B cell (primary cell): ENCODE data around the gene GNPDA1.

ENCODE experiments used
- CTCF ChIP-seq: fragments of 200-600 bp; IDR thresholded peaks from one replicate; pipeline ENCODE4 v1.8.0; 2022; ENCODE audit warnings: antibody characterized with exemption, mild to moderate bottlenecking
- EZH2 ChIP-seq: IDR thresholded peaks from 2 replicates; pipeline ENCODE4 v1.6.1; 2012; ENCODE audit warnings: borderline replicate concordance, low read depth, mild to moderate bottlenecking, moderate library complexity, low read length; ENCODE audit not compliant: insufficient read depth, poor library complexity, severe bottlenecking

GRCh38 chr5:142016556-142016955 is 3.7 kb upstream of the GNPDA1 start:
- TF ChIP-seq CTCF (no peak), EZH2 (no peak)
